Fibroblast of skin of left quadriceps (primary cell): ENCODE measurements around the gene NUDT2.
"Not testable (repeated sequence)": the region's sequence is repeated elsewhere in the genome, so short reads cannot be mapped to it uniquely, and the experiment has no call there.

Experiments
- DNase-seq, 2 experiments: peaks; one replicate each; pipeline ENCODE4 v3.0.0-alpha.2; 2013; ENCODE audit warnings: low read depth in 2 of 2

NUDT2 gene

DNA sequence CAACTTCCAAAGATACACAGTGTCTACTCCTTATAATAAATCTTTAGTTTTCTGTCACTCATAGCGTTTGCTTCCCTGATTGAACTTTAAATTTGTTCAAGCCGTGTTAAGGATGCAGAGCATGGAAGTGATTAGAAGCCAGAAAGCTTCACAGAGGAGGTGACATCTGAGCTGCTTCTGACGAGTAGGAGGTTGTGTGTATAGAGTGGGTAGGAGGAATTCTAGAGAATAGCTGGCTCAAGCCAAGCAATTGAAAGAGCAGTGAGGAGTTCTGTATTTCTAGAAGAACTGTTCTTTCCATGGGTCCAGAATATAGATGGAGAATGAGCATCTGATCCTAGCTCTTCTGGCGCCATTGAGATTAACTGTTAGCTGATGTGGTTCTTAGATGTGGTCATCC lies 6.0 kb downstream of the NUDT2 start:
- no peak for DNase-seq

DNA sequence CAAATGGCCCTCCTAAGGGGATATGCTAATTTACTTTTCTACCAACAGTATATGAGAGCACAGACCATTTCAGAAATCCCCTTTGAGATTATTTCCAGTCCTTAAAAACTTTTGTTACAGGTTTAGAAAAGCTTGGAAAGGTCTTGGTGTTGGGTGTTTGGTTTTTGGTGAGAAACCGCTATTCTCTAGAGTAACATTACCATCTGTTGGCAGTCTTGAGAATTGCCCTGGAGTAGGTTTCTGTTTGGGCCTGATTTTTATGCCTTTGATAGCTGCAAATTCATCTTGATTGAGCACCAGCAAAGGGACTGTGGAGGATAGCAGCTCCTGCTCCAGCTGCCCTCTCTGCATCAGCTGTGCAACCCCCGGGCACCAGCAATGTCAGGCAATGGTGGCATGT lies 8.0 kb downstream of the NUDT2 start:
- no peak for DNase-seq

DNA sequence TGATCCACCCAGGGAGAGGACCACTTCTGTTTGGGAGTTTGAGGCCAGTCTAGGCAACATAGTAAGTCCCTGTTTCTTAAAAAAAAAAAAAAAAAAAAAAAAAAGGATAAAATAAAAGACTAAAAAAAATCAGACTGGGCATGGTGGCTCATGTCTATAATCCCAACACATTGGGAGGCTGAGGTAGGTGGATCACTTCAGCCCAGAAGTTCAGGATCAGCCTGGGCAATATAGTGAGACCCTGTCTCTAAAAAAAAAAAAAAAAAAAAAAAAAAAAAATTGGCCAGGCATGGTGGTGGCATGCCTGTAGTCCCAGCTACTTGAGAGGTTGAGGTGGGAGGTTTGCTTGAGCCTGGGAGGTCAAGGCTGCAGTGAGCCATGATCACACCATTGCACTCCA lies 8.7 kb downstream of the NUDT2 start:
- not testable (repeated sequence) for DNase-seq

DNA sequence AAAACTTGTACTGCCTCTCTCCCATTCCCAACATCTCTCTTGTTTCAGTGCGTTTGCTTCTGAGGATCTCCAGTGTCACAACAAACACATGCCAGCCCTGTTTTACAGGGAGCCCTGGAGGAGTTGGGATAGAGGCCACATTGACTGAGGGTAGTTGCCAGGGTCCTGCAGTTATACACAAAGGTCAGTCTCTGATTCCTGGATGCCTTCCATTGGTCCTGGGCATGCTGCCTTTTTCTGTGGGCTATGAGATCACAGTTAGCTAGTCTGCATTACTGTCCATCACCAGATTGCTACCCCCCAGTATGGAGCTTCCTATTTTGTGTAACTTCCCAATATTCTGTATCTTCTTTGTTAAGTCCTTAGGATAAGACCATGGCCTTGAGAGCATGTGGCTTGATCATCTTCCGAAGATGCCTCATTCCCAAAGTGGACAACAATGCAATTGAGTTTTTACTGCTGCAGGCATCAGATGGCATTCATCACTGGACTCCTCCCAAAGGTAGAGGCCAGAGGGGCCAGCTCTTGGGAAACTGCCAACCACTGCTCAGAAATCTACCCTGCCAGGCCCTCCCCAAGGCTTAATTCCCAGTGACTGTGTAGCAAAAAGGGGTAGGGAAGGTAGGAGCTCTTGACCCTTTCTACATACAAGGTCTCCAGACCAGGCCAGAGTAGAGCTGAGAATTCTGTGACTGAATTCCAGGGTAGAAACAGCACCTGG lies 9.5 kb downstream of the NUDT2 start:
- DNase-seq, result no peak

DNA sequence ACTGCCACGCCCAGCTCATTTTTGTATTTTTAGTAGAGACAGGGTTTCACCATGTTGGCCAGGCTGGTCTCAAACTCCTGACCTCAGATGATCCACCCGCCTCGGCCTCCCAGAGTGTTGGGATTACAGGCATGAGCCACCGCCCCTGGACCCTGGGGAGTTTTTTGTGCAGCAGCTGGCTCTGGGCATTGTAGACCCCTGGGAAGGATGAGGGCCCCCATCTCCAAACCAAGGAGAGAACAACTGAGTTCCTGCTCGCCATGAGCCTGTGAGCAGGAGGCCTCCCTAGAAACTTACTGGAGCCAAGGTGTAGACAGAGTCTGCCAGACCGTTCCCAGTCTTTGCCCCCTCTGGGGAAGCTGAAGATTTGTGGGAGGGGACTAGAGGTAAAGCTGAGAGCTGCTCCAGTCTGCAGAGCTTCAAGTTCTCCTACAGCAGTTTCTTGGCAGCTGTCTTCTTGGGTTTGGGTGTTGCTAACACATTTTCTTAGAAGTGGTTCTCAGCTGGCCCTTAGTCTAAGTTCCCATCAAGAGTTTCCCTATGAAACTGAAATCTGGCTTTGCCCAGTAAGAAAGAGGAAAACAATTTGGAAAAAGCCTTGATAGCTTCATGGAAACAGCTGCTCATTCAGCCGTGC lies 12.4 kb downstream of the NUDT2 start:
- DNase-seq, result no peak

- no peak for DNase-seq
These were observed 13.7 kb downstream of the NUDT2 start for GRCh38 chr9:34343090-34343489.

GRCh38 chr9:34343605-34344004 lies 14.2 kb downstream of the NUDT2 start:
- no peak for DNase-seq

DNA sequence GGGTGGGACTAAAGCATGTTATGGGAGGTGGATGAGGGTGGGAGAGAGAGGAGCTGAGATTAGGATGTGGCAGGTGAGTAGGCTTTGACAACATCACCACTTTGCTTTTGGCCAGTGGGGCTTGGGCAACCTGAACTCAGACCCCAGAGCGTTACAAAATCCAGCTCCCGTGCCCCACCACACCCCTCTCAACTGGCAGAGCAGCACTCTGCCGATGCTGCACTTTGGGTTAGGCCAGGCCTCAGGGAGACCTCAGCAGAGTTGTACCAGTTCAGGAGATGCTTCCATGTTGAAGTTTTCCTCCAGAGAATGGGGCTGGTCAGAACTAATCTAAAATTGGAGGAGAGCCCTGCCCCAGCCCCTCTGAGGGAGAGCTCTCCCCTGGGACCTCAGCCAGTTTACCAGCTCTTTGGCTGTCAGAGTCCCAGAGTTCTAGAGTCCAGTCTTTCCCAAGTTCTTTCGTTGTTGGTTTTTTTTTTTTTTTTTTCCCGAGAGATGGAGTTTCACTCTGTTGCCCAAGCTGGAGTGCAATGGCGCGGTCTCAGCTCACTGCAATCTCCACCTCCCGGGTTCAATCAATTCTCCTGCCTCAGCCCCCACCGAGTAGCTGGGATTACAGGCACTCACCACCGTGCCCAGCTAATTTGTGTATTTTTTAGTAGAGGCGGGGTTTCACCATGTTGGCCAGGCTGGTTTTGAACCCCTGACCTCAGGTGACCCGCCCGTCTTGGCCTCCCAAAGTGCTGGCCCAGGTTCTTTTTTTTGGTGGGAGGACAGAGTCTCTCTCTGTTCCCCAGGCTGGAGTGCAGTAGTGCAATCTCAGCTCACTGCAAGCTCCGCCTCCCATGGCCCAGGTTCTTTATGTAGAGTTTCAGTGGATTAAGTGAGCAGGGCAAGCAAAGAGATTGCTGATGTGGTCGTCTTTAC lies 17.8 kb downstream of the NUDT2 start:
- DNase-seq, result no peak

GRCh38 chr9:34347800-34348158 lies 18.4 kb downstream of the NUDT2 start:
- no peak for DNase-seq

- no peak for DNase-seq
These were observed 20.0 kb downstream of the NUDT2 start for GRCh38 chr9:34349324-34349723.

DNA sequence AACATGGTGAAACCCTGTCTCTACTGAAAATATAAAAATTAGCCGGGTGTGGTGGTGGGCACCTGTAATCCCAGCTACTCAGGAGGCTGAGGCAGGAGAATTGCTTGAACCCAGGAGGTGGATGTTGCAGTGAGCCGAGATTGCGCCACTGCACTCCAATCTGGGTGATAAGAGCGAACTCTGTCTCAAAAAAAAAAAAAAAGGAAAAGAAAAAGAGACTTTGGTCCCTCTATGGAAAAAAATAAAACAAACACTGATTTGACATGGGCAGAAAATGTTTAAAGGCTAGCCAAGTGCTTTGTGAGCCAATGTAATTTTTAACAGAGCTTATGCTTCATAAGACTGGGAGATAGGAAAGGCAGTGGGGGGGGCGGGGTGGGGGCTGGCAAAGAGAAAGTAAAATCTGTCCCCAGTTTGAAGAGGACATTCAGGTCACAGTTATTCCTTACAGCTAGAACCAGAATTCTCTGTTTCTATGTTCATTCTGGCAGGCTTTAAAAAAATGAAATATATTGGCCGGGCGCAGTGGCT lies 22.8 kb downstream of the NUDT2 start:
- not testable (repeated sequence) for DNase-seq

DNA sequence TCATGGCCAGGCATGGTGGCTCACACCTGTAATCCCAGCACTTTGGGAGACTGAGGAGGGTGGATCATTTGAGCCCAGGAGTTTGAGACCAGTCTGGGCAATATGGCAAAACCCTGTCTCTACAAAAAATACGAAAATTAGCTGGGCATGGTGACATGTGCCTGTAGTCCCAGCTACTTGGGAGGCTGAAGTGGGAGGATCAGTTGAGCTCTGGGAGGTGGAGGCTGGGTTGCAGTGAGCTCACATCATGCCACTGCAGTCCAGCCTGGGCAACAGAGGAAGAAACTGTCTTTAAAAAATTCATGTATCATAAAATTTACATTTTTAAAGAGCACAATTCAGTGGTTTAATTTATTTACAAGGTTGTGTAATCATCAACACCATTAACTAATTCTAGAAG lies 23.6 kb downstream of the NUDT2 start:
- not testable (repeated sequence) for DNase-seq

- no peak for DNase-seq
These were observed 33.3 kb downstream of the NUDT2 start for GRCh38 chr9:34362614-34363214.

DNA sequence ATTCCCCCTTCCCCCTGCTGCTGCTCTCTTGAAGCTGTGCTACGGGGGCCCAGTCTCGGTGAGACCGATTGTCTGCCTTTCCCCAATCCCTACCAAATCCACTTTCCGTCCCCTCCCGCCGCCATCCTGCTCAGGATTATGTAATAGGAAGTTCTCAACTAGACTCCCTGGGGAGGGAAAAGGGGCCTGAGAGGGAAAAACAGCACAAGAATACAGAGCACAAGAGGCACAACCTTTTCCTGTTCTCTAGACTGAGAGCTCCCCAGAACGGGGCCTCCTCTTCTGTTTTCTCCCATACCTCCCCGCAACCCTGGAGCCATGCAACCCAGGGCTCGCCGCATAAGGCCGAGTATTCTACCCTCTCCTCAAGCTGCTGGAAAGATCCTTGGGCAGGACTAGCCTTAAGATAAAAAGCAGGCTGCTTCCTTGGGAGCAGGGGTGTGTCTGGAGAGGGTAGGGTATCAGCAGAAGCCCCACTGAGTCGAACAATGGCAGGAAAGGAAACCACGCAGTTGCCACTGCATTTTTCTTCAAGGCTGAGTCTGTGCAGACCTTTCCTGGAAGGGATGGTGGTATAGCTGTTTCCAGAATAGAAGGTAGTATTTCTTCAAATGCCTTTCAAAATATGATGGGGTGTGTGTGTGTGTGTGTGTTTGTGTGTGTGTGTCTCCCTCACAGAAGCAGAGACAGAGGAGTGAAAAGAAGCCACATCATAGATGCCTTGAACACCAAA lies 34.4 kb downstream of the NUDT2 start:
- DNase-seq, result no peak

DNA sequence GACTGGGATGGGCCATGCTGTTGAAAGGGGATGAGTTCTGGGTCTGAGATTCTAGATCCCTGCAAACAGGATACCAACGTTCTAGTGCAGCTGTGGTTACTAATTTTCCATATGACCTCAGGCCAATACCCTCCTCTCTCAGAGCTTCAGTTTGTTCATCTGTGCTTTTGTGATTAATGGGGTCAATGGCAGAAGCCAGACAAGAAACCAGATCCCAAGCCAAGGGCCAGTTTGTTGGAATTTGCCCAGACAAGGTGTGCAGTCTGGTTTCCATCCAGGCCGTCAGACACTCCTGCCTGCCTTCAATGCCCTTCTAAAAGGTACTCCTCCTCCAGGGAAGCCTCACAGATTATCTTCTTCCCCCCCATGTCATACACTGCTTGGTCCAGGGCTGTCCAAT lies 35.9 kb downstream of the NUDT2 start:
- DNase-seq, result no peak

DNA sequence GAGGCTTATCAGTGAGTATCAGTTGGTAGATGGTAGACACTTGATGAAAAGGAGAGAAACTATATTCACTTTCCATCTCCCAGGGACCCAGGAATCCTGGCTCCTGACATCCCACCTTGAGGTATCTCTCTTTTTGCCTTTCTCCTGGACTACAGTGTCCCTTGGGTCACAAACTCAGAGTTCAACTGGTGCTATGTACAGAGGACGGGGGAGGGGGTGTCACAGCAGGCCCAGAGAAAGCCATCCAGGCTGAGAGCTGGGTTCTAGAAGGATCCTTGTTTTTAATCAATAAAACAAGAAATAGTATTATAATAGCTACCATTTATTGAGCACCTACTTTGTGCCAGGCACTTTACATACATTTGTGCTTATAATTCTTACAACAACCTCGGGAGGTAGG lies 37.0 kb downstream of the NUDT2 start:
- no peak for DNase-seq

DNA sequence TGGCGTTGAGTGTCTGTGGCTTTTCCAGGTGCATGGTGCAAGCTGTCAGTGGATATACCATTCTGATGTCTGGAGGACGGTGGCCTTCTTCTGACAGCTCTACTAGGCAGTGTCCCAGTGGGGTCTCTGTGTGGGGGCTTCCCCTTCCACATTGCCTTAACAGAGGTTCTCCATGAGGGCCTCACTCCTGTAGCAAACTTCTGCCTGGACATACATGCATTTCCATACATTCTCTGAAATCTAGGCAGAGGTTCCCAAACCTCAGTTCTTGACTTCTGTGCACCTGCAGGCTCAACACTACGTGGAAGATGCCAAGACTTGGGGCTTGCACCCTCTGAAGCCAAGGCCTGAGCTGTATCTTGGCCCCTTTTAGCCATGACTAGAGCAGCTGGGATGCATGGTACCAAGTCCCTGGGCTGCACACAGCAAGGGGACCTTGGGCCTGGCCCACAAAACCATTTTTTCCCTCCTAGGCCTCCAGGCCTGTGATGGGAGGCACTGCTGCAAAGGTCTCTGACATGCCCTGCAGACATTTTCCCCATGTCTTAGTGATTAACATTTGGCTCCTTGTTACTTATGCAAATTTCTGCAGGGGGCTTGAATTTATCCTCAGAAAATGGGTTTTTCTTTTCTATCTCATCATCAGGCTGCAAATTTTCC lies 38.5 kb downstream of the NUDT2 start:
- not testable (repeated sequence) for DNase-seq

GRCh38 chr9:34368796-34369195 lies 39.4 kb downstream of the NUDT2 start:
- not testable (repeated sequence) for DNase-seq

DNA sequence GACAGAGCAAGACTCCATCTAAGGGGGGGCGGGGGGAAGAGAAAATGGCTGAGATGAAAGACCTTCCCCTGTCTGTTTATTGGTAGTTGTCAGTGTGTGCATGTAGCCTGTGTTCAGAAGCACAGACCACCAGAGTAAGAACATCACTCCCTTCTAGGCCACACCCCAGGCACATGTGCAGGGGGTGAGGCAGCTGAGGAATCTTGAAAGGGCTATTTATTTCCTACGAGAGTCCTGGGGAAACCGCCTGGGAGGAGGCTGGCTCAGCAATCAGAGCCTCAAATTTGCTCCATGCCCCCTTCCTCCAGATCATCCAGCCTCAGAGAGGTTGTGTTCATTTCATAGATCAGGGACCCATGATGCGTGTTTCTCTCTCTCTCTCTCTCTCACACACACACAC lies 40.3 kb downstream of the NUDT2 start:
- DNase-seq, result no peak

DNA sequence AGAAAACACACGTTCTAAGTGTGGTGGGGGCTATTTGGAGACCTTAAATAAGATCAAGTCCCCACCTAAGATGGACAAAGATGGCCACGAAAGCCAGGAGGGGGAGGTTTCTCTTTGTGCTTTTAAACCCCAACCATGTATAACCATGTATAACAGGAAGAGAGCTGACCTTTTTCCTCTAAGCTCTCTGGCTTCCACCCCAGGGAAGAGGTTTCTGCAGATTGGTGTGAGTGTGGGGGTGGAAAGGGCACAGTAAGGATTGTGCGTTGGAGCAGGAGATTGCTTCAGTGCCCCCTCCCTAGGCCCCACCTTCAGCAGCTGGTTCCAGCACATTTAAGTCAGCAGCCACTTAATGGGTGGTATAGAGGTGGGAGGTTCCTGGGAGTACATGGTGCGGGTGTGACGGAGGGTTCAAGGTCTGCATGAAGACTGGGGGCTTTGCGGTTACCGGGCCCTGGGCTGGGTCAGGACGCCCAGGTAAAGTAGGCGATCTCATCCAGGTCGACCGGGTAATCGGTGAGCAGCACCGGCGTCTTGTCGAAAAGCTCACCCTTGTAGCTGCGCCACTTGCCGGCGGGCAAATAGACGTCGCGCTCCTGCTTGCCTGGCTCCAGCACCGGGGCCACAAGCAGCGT lies 41.1 kb downstream of the NUDT2 start:
- no peak for DNase-seq
